ES-I3 (cell line): ENCODE data around the gene HSF5.

Experiments used
- H3K36me3 ChIP-seq: 2 replicates; pipeline ENCODE4 v1.6.1; 2013; ENCODE audit warnings: mild to moderate bottlenecking, low read length, control low read depth, moderate library complexity; ENCODE audit not compliant: insufficient read depth
- H3K4me1 ChIP-seq: 2 replicates; pipeline ENCODE4 v1.6.1; 2013; ENCODE audit warnings: mild to moderate bottlenecking, control low read depth, low read length; ENCODE audit not compliant: insufficient read depth
- H3K9ac ChIP-seq: 2 replicates; pipeline ENCODE4 v1.6.1; 2013; ENCODE audit warnings: low read depth, mild to moderate bottlenecking, low read length, moderate library complexity
- H3K9me3 ChIP-seq: 2 replicates; pipeline ENCODE4 v1.6.1; 2013; ENCODE audit warnings: mild to moderate bottlenecking, low read length, moderate library complexity; ENCODE audit not compliant: control insufficient read depth, insufficient read depth

Gene HSF5

DNA sequence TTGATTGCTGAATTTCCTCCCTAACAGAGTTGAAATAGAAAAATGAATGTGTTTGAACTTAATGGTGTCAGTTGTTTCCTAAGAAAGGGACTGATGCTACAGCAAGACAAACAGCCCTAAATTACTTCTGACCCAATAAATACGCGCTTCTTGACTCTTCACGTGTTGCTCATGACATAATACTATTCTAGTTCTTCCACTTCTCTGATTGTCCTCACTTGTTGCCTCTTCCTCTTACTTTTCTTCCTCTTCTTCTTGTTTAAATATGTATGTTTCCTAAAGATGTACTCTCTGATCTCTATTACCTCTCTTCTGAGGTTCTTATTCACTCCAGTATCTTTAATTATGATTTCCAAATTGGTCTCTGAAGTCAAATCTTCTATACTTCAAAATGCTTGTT lies 103.3 kb downstream of the HSF5 start:
- H3K9me3 ChIP-seq = no peaks in the 10 kb centered on the region
- H3K36me3 ChIP-seq = no peaks in the 10 kb centered on the region
- peaks cover 34% of the 10 kb centered on the region for H3K4me1 ChIP-seq
- no peak overlapping the region for H3K9ac ChIP-seq

DNA sequence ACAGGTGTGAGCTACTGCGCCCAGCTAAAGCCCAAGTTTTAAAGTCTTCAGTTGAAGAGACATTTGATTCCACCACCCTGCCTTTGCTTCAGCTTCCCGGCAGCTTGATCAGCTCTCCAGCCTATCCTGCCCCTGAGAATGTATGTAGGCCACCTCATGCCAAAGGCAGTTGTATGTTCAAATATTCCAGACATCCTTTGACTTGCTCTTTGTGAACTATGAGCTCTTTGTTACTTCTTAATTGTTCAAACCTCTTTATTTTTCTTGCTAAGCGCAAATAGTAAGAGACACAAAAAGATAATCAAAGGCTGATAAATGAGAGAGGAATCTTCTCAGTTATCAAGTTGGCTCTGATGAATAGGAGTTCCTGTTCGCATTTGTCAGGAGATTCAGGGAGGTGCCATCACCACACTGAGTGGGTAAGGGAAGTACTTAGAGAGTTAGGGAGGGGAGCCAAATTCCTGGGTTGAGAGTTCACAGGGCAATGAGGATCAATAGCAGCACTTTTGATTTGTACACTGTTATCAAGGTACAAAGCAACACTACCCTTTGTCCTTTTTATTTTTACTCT lies 104.2 kb downstream of the HSF5 start:
- no peaks in the 10 kb centered on the region for H3K36me3 ChIP-seq
- no peaks in the 10 kb centered on the region for H3K9me3 ChIP-seq
- peaks cover 34% of the 10 kb centered on the region for H3K4me1 ChIP-seq
- no peak overlapping the region for H3K9ac ChIP-seq

DNA sequence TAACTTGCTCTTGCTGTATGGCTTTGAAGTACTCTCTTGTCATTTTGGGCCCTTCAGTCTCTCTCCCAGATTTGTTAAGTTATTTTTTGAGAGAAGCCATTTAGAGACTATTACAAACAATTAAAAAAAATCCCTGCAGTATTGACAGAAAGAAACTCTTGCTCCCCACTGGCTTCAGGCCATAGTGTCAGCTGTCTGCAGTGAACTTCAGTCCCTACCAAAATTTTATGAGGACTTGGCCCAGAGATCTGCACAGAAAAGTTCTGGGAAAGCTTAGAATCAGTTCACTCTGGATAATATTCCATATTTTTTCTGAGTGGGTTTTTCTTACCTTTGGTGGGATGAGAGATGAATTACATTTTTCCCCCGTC lies 105.4 kb downstream of the HSF5 start:
- Histone ChIP-seq H3K9ac (no peak overlapping the region), H3K4me1 (peaks cover 24% of the 10 kb centered on the region), H3K9me3 (no peaks in the 10 kb centered on the region), H3K36me3 (no peaks in the 10 kb centered on the region)

DNA sequence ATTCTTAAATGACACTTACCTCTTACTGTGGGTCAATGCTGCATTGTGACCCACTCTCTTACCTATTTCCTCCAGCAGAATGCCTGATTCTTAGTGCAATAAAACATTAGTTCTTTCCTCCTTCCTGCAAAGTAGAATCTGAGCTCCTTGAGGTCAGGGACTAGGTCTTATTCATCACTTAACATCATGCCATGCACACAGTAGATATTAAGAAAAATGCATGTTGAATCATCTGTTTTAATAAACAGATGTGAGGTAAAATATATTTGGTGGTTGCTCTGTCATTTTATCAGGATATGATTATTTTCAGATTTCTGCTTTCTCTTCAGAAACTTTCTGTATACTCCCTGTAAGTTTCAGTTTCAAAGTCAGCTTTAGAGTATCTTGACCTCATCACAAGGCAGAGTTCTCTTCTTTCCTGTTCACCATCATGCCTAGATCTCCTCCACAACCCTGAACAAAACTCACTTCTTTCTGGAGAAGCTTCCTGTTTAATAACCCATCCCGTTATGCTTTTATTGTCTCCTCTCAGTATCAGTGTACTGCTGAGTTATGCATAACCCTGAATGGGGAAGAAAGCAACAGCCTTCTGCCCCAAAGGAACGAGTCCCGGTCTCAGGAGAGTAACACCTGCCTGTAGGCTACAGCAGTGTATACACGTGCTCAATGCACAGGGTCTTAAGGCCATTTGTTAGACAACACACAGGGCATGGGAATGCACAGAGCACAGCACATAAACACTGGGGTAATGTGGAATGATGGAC lies 105.9 kb downstream of the HSF5 start:
- Histone ChIP-seq H3K9ac (no peak overlapping the region), H3K9me3 (no peaks in the 10 kb centered on the region), H3K4me1 (peaks cover 27% of the 10 kb centered on the region), H3K36me3 (no peaks in the 10 kb centered on the region)

DNA sequence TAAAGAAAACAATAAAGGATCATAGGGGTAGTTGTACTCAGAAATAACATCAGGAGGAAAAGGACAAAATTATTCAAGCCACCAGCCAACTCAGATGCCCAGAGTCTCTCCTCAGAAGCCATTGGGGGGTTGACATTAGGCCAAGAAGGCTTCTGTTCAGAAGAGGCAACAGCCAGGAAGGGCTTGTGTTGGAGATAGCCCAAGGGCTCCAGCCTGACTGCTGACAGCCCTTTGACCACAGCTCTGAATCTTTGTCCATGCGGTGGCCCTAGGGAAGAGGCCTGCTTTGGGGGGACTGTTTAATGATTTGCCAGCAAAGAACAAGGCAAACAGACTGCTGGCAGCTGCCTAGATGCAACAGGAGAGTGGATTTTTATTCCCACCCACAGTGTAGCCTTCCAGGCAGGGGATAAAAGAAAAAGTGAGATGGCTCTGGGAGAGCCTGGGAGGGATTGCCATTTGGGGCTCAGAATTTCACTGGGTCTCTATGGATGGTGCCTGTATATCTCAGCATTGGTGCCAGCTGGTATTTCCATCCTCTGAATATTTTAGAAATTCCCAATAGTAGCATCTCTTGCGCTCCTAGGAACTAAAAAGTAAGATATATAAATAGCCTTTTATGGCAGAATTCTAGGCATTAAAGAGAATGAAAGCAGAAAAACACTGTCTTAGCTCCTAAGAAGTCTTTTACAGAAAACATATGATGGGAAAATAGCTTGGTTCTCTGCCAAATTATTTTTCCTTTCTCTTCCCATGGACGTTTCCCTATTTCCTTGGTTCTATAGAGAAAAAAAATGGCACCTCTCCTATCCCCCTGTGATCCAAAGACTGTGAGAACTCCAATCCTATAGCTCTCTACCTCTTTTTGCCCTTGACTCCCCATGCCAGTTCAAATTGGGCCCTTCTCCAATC lies 106.8 kb downstream of the HSF5 start:
- Histone ChIP-seq H3K9ac (no peak overlapping the region), H3K36me3 (no peaks in the 10 kb centered on the region), H3K4me1 (peaks cover 36% of the 10 kb centered on the region), H3K9me3 (no peaks in the 10 kb centered on the region)

DNA sequence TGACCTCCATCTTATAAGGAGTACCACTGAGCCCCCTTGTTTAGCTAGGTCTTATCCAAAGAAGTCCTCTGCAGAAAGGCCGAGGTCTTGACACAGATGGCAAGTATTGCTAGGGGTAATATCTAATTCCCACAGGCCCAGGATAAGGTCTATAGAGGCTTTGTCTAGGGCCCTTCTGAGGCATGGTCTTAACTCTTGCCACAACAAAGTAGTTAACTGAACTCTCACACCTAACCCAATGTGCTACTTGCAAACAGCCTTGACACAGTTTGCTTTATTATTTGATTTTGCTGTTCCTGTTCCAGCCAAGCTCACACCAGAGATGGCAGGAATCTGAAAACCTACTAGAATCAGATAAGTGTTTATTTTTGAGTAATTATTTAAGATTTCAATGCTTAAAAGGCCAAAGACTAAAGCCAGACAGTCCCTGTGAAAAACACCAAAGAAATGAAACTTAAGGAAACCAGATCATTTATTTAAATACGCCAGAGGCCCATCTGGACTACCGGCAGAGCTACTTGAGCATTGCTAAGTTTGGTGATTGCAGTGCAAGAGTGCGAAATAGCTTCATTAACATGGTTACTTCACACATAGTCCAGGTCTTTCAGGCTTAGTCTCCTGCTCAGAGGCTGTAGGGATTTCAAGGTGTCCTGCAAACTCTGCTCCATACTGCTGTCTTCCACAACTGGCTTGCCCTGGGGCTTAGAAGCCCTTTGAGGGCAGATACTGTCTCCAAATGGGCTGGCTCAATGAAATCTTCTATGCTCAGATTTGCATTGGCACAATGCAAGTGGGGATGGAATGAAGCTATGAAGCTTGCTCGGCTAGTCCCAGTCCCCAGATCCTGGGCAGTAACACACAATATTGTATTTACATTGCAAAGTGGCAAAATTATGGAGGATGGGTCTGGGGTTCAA lies 107.7 kb downstream of the HSF5 start:
- H3K4me1 ChIP-seq = peaks cover 44% of the 10 kb centered on the region
- no peaks in the 10 kb centered on the region for H3K9me3 ChIP-seq
- no peak overlapping the region for H3K9ac ChIP-seq
- H3K36me3 ChIP-seq = no peaks in the 10 kb centered on the region

DNA sequence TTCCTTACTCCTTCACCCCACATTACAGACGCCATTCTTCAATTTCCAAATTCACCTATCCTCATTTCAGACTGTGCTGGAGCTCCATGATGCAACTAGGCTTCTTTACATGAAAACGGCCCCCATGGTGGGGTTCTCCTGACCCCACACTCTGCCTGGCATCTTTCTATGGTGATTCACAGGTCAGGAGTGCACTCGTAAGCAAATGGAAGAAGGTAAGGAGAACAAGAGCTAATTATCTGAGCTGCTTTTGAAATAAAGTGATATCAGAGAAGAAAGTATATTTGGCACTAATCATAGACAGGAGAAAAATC lies 108.7 kb downstream of the HSF5 start:
- Histone ChIP-seq H3K9me3 (no peaks in the 10 kb centered on the region), H3K9ac (no peak overlapping the region), H3K36me3 (no peaks in the 10 kb centered on the region), H3K4me1 (peaks cover 46% of the 10 kb centered on the region)

DNA sequence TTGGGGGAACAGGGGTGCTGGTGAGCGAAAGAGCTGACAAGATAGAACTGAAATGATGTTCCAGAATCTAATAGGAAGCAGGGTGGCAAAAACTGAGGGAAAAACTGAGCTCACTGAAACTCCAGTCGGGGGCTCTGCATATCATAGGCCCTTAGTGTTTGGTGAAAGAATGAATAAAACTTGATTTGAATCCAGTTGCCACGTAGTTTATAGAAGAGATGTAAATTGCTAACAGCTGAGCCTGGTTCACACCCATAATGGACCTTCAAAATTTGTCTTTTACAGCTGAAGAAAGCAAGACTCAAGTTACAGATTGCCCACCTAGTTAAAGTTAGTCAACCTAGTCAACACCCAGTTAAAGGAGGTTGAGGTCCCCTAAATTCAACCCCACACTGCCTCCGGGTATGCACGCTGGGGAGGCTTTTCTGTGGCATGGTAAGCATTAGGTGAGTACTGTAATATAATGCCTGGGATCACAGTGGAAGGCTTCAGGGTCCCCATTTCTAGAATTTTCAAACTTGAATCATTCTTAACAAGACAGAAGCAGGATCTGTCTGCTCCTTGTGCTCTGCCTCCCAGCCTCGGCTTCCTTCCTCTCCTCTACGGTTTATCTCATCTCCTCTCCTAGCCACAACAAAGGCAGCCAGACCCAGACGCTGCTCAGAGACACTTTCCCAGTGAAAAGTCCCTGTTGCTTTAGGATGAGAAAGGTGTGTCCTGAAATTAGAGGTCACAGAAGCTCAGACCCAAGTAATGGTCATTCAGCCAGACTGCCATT lies 109.3 kb downstream of the HSF5 start:
- Histone ChIP-seq H3K9ac (no peak overlapping the region), H3K36me3 (no peaks in the 10 kb centered on the region), H3K9me3 (no peaks in the 10 kb centered on the region), H3K4me1 (peaks cover 41% of the 10 kb centered on the region)

DNA sequence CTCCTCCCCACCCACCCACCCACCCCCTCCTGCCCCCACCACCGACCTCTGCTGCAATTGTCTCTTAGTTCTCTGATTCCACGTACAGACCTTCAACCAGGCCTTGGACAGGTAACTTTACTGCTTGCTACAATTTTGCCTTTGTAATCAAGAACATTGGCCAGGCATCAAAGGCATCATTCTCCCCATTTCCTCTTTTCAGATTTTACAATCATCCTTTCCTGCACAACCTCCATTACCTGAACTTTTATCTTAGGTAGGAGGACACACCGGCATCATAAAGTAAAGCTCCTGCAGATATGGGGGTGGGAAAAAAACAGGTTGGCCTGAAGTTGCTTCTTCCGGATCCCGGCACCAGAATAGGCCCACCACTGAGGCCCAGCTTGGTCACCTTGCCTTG lies 110.5 kb downstream of the HSF5 start:
- Histone ChIP-seq H3K9ac (no peak overlapping the region), H3K36me3 (no peaks in the 10 kb centered on the region), H3K4me1 (peaks cover 39% of the 10 kb centered on the region), H3K9me3 (no peaks in the 10 kb centered on the region)

DNA sequence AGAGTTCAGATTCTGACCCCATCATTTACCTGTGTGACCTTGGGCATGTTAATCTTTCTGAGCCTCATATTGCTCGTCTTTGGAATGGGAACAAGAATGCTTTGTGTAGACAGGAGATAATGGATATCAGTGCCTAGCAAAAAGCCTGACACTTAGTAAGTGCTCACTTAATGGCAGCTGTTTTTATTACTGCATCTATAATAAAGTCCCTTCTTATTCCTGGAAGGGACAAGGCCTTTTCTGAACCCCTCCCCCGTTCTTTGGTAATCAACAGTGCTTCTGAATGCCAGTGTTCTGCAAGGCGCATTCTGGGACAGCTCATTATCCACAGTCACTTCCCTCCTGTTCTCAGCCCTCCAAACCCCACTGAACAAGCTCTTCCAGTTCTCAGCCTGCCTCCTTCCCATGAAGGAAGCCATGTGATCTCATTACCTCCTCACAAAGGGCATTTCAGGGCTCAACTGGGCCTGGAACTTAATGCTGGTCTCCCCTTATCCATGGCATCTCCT lies 111.1 kb downstream of the HSF5 start:
- H3K4me1 ChIP-seq = peaks cover 39% of the 10 kb centered on the region
- no peaks in the 10 kb centered on the region for H3K36me3 ChIP-seq
- no peaks in the 10 kb centered on the region for H3K9me3 ChIP-seq
- H3K9ac ChIP-seq = no peak overlapping the region

DNA sequence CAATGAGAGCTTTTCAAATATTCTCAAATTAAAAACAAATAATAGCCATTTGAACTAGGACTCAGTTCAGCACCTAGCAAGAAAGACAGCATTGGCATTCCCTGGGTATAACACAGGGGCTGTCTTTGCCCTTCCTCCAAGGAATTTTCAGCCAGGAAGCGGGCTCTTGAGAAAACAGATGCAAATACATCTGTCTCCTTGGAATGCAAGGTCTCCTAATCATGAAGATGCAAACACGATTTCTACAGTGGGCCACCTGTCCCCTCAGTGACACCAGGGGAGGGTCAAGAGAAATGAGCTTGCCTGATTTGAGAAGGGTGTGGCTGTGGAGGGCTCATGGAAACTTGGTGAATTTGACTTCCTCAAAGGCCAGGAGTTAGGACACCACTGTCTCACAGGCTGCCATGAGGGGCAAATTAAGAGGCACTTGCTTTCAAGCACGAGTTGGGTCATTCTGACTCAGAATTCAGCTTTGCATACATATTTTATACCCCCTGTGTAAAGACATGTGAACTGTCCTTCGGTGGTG lies 111.7 kb downstream of the HSF5 start:
- no peaks in the 10 kb centered on the region for H3K36me3 ChIP-seq
- no peak overlapping the region for H3K9ac ChIP-seq
- peaks cover 39% of the 10 kb centered on the region for H3K4me1 ChIP-seq
- no peaks in the 10 kb centered on the region for H3K9me3 ChIP-seq

DNA sequence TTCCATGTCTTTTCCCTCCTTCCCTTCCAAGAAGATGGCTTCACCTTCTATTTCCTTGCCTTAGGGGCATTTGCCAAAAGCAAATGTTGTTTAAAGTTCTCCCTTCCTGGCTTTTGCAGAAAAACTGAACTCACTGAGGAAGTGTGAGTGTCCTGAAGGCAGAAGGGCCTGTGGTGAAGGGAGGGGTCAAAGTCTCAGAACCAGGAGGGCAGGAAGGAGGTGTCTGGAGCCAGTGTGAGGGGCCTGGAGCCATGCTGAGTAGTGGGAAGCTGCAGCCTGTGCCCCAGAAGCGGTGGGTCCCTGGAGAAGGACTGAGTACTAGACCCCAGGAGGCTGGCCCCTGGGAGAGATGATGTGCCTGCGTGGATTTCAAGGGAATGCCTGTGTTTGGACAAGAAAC lies 112.4 kb downstream of the HSF5 start:
- H3K36me3 ChIP-seq = no peaks in the 10 kb centered on the region
- H3K9me3 ChIP-seq = no peaks in the 10 kb centered on the region
- H3K4me1 ChIP-seq = peaks cover 39% of the 10 kb centered on the region
- no peak overlapping the region for H3K9ac ChIP-seq

DNA sequence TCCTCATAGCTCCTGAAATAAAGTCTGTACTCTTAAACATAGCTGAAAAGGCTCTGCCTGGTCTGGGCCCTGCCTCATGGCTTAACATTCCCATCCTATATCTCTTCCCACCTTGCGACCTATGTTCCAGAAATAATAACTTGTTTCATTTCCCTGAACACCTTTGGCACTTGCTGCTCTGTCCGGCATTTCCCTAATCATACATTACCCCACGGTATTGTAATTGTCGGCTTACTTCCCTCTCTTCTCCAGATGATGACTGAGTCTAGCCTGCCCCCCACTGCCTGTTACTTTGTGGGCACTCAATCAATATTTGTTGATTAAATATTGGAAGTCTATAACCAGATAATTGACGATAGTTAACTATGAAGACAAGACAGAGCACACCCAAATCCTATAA lies 113.0 kb downstream of the HSF5 start:
- Histone ChIP-seq H3K9ac (no peak overlapping the region), H3K4me1 (peaks cover 39% of the 10 kb centered on the region), H3K9me3 (no peaks in the 10 kb centered on the region), H3K36me3 (no peaks in the 10 kb centered on the region)
